ENCODE results near the gene NCK1.

DNA sequence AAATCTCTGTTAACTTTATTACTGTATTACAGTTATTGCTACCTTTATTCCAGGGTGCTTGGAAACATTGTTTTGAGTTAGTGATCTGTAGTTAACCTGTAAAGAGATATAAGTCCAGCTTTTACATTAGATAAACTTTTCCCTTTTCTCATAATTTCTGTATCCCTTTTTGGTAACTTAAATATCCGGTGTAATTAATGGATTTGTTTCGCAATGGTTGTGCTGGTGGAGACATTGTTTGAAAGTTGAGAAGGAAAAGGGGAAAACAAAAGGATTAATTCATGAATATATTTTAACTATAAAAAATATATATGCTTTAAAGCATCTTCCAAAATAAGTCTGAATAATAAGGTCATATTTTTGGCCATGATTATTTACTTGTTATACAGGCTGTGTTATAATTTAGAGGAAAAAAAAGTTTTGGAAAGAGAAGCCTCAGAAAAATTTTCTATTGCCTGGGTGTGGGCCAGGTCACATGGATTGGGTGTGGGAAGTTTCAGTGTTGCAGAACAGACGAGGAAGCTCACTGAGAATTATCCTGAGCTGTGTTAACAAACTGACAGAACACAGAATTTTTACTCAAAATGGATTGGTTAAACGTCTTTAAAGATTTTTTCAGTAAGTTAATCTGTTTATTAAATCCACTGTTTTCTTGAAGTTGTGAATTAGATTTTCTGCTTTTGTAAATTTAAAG lies 68.1 kb downstream of the NCK1 start:
- TF ChIP-seq TAF1 (IDR thresholded peaks at IDR 0.05; ENCODE audit: borderline replicate concordance, low read depth, low read length) (no peak), POLR2A (IDR thresholded peaks at IDR 0.05; ENCODE audit: low read depth, low read length) (no peak), POLR2AphosphoS5 (IDR thresholded peaks at IDR 0.05; ENCODE audit: low read depth, low read length) (no peak)

Measured in GM12892 (cell line).